Caco-2 (cell line): ENCODE measurements around the gene DERA. TPM values are rescaled to one million over a fixed set of nuclear protein-coding genes. Genes with fewer than 3 reads are reported as not detected.
A peak's percentile ranks its signal among the peaks of the same experiment; 100 is the strongest.

Source experiments
- BruUV-seq: library from RNA; stranded (reverse); fragments of 400-500 nt; replicated peaks from 2 replicates; lab custom pipeline; 2021; lab: Mats Ljungman, UMichigan
- CTCF ChIA-PET: fragments of 300-600 bp; sonication (Branson Sonifier 250); formaldehyde crosslinking; loops from one replicate; lab custom pipeline; 2022; ENCODE audit warnings: antibody characterized with exemption; lab: Charles Lee
- POLR2A ChIA-PET: fragments of 300-600 bp; sonication (Branson Sonifier 250); formaldehyde crosslinking; loops from one replicate; lab custom pipeline; 2022; ENCODE audit warnings: antibody characterized with exemption; lab: Charles Lee
- DNase-seq, 2 experiments: peaks; one replicate each; pipeline versions ENCODE4 v3.0.0 to v3.0.0-alpha.2; 2020 to 2022
- H3K27me3 ChIP-seq: replicated peaks from 2 replicates; pipeline ENCODE4 v1.6.0; 2011; ENCODE audit warnings: low read length; ENCODE audit not compliant: control insufficient read depth, insufficient read depth
- H3K36me3 ChIP-seq: 2 replicates; pipeline ENCODE4 v1.5.1; 2011; ENCODE audit warnings: low read length; ENCODE audit not compliant: control insufficient read depth, insufficient read depth
- H3K4me1 ChIP-seq: fragments of 250-450 bp; sonication (Bioruptor Pico); 2 replicates; pipeline ENCODE4 v1.5.1; 2020; ENCODE audit warnings: mild to moderate bottlenecking
- H3K4me3 ChIP-seq: 2 replicates; pipeline ENCODE4 v1.5.1; 2011; ENCODE audit warnings: low read depth, mild to moderate bottlenecking, control low read depth, low read length
- H3K9me3 ChIP-seq: fragments of 250-450 bp; sonication (Bioruptor Pico); 2 replicates; pipeline ENCODE4 v1.5.1; 2020; ENCODE audit warnings: mild to moderate bottlenecking, moderate library complexity
- H3K27ac Mint-ChIP-seq: one replicate; pipeline ENCODE4 v1.8.0; 2022; ENCODE audit warnings: mixed read lengths; ENCODE audit not compliant: unreplicated experiment
- H3K27me3 Mint-ChIP-seq: one replicate; pipeline ENCODE4 v1.8.0; 2022; ENCODE audit warnings: mixed read lengths; ENCODE audit not compliant: insufficient read depth, unreplicated experiment
- H3K36me3 Mint-ChIP-seq: one replicate; pipeline ENCODE4 v1.8.0; 2022; ENCODE audit warnings: mild to moderate bottlenecking, mixed read lengths; ENCODE audit not compliant: insufficient read depth, unreplicated experiment
- H3K4me1 Mint-ChIP-seq: one replicate; pipeline ENCODE4 v1.8.0; 2022; ENCODE audit warnings: low read depth, mixed read lengths; ENCODE audit not compliant: unreplicated experiment
- H3K4me3 Mint-ChIP-seq: one replicate; pipeline ENCODE4 v1.8.0; 2022; ENCODE audit warnings: mild to moderate bottlenecking, moderate library complexity, mixed read lengths; ENCODE audit not compliant: unreplicated experiment
- H3K9me3 Mint-ChIP-seq: one replicate; pipeline ENCODE4 v1.8.0; 2022; ENCODE audit warnings: mixed read lengths; ENCODE audit not compliant: unreplicated experiment
- intact Hi-C: fragments of 100-400 bp; cut with micrococcal nuclease; formaldehyde crosslinking; loops from one replicate; pipeline ENCODE4 v1.10.0; 2022; ENCODE audit not compliant: unreplicated experiment
- total RNA-seq: library from RNA; stranded (reverse); gene quantifications from 2 replicates; pipeline ENCODE4 v1.2.3, GENCODE V29; 2022
- TF ChIP-seq, protein P1 (sequence below), 2 experiments: fragments of 200-600 bp in 1 of 2; IDR thresholded peaks; 1 replicate in 1 of 2; 2 replicates in 1 of 2; pipeline versions ENCODE4 v1.5.1 to v1.8.0; 2011 to 2022; ENCODE audit warnings: antibody characterized with exemption in 1 of 2, control low read depth in 1 of 2, inconsistent platforms in 1 of 2, low read depth in 1 of 2, low read length in 1 of 2, mild to moderate bottlenecking in 1 of 2, moderate library complexity in 1 of 2; ENCODE audit not compliant: insufficient read depth in 1 of 2, severe bottlenecking in 1 of 2, unreplicated experiment in 1 of 2

The DERA gene
- total RNA-seq, 1 experiment from 2014 or later = 86.4 TPM

DNA sequence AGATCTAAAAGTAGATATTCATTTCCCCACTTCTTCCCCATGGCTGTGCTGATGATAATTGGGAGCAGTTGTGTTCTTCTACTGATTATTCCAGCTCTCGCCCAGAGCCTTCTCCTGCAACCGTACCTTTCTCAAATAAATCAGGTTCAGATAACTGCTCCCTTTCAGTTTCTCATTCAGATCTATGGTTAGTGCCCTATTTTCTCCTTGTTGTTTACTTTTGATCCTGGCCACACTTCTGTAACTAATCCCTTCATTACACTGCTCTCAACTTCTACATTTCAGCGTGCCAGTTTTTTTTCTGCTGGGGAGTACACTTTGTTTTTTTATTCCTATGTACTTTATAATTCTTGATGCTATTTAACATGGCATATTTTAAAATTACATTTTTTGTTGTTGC lies 31.7 kb upstream of the DERA start:
- Histone ChIP-seq H3K36me3 (no peaks in the 10 kb centered on the region), H3K4me1 (peaks cover 16% of the 10 kb centered on the region), H3K9me3 (no peaks in the 10 kb centered on the region), H3K4me3 (no peak overlapping the region), H3K27me3 (no peaks in the 10 kb centered on the region)
- no TSS peak for BruUV-seq
- ChIA-PET CTCF (interaction anchor here (0.6 kb wide), 1 partner anchor 115 kb away, joined by 3 read pairs; no protein-coding TSS in a partner anchor), POLR2A (no interaction called here)
- TF ChIP-seq, protein P1, sequence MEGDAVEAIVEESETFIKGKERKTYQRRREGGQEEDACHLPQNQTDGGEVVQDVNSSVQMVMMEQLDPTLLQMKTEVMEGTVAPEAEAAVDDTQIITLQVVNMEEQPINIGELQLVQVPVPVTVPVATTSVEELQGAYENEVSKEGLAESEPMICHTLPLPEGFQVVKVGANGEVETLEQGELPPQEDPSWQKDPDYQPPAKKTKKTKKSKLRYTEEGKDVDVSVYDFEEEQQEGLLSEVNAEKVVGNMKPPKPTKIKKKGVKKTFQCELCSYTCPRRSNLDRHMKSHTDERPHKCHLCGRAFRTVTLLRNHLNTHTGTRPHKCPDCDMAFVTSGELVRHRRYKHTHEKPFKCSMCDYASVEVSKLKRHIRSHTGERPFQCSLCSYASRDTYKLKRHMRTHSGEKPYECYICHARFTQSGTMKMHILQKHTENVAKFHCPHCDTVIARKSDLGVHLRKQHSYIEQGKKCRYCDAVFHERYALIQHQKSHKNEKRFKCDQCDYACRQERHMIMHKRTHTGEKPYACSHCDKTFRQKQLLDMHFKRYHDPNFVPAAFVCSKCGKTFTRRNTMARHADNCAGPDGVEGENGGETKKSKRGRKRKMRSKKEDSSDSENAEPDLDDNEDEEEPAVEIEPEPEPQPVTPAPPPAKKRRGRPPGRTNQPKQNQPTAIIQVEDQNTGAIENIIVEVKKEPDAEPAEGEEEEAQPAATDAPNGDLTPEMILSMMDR (IDR thresholded peaks at IDR 0.05; ENCODE audit: insufficient read depth in 1 of 2, low read depth in 1 of 2, low read length in 1 of 2, severe bottlenecking in 1 of 2, unreplicated experiment in 1 of 2) = no peak
- DNase-seq = no peak
- H3K36me3 Mint-ChIP-seq = peaks cover 27% of the 10 kb centered on the region
- no peaks in the 10 kb centered on the region for H3K27me3 Mint-ChIP-seq
- H3K9me3 Mint-ChIP-seq = peaks cover 9% of the 10 kb centered on the region
- H3K4me3 Mint-ChIP-seq = no peak overlapping the region
- peaks cover 28% of the 10 kb centered on the region for H3K4me1 Mint-ChIP-seq
- H3K27ac Mint-ChIP-seq = no peak overlapping the region
- intact Hi-C loops = no loop called here

DNA sequence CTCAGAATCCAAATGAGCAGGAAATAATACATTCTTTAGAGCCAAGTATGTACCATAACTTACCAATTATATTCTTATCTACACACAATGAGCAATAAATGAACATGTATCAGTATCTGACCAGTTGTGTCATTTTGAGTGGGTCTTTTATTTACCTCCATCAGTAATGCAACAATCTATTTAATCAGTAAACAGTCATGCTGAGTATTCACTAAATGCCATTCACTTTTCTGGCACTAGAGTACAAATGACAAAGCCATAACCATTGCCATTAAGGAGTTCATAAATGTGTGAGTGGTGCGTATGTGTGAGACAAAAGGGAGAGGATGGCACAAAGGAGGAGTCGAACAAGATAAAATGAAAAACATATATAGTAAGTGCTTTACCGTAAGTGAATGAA lies 30.4 kb upstream of the DERA start:
- H3K9me3 ChIP-seq = no peaks in the 10 kb centered on the region
- POLR2A ChIA-PET = no interaction called here
- TF ChIP-seq, protein P1 (IDR thresholded peaks at IDR 0.05; ENCODE audit: insufficient read depth in 1 of 2, low read depth in 1 of 2, low read length in 1 of 2, severe bottlenecking in 1 of 2, unreplicated experiment in 1 of 2) = peak in 1 of 2 experiments; percentile 13
- H3K4me3 ChIP-seq = peak overlapping the region; percentile 68
- peaks cover 9% of the 10 kb centered on the region for H3K9me3 Mint-ChIP-seq
- peaks cover 39% of the 10 kb centered on the region for H3K36me3 Mint-ChIP-seq
- BruUV-seq = no TSS peak
- intact Hi-C loops = no loop called here
- no peaks in the 10 kb centered on the region for H3K36me3 ChIP-seq
- no peak for DNase-seq
- H3K4me1 ChIP-seq = peaks cover 16% of the 10 kb centered on the region
- H3K27me3 ChIP-seq = no peaks in the 10 kb centered on the region
- H3K27ac Mint-ChIP-seq = peak overlapping the region; percentile 13
- peak overlapping the region; percentile 82 for H3K4me3 Mint-ChIP-seq
- peaks cover 33% of the 10 kb centered on the region for H3K4me1 Mint-ChIP-seq
- no peaks in the 10 kb centered on the region for H3K27me3 Mint-ChIP-seq
- CTCF ChIA-PET = no interaction called here

DNA sequence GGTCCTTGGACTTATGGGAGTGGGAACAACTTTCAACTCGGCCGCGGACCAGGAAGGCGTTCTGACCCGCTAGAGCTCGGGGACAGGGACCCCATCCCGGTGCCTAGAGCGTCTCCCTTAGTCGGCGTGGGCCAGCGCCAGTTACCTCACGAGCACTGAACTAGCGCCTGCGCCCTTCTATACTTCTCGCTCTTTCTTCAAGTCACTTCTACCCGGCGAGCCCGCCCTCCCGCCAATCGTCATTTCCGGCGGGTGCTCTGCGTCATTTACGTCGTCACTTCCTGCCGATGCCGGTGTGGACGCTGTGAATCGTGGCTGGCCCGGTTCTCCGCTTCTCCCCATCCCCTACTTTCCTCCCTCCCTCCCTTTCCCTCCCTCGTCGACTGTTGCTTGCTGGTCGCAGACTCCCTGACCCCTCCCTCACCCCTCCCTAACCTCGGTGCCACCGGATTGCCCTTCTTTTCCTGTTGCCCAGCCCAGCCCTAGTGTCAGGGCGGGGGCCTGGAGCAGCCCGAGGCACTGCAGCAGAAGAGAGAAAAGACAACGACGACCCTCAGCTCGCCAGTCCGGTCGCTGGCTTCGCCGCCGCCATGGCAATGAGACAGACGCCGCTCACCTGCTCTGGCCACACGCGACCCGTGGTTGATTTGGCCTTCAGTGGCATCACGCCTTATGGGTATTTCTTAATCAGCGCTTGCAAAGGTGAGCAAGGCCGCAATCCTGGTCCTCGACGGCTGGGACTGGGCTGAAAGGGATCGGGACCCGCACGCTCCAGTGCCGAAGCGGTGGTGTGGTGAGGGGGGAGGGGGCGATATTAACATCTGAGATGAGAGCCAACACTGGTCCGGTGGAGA lies 28.8 kb upstream of the DERA start, which contains the start of gene STRAP:
TSS of gene STRAP (plus strand) at position 270 of the 854 bp plus-strand sequence. CDS start at position 591, 321 bp downstream.
- Mint-ChIP-seq H3K4me1 (peaks cover 33% of the 10 kb centered on the region), H3K27me3 (no peaks in the 10 kb centered on the region), H3K4me3 (peak within 1 kb of the TSS; percentile 82), H3K9me3 (peaks cover 9% of the 10 kb centered on the region), H3K27ac (peak within 1 kb of the TSS; percentile 98), H3K36me3 (peaks cover 55% of the 10 kb centered on the region)
- H3K4me3 ChIP-seq = peak within 1 kb of the TSS; percentile 68
- intact Hi-C loops = loop anchor here (1.0 kb wide), 4 partner anchors 17 to 1079 kb away; partner anchors contain the start of genes C12orf60, DERA and WBP11
- ChIA-PET POLR2A (interaction anchor here (0.5 to 1.5 kb wide), 6 partner anchors 10 to 1241 kb away, joined by 3 to 10 read pairs (median 4); partner anchors contain the start of gene DERA), CTCF (interaction anchor here (0.9 to 1.3 kb wide), 3 partner anchors 17 to 24 kb away, joined by 3 to 6 read pairs (median 4); no protein-coding TSS in a partner anchor)
- TF ChIP-seq, protein P1 (IDR thresholded peaks at IDR 0.05; ENCODE audit: insufficient read depth in 1 of 2, low read depth in 1 of 2, low read length in 1 of 2, severe bottlenecking in 1 of 2, unreplicated experiment in 1 of 2) = no peak
- BruUV-seq = no TSS peak
- peak; percentile 98 for DNase-seq
- H3K36me3 ChIP-seq = no peaks in the 10 kb centered on the region
- no peaks in the 10 kb centered on the region for H3K9me3 ChIP-seq
- no peaks in the 10 kb centered on the region for H3K27me3 ChIP-seq
- H3K4me1 ChIP-seq = peaks cover 16% of the 10 kb centered on the region
